HUES6 (cell line): ENCODE results near the gene XAB2.
A peak's percentile ranks its signal among the peaks of the same experiment; 100 is the strongest.

Experiments
- H3K27ac ChIP-seq: 2 replicates; pipeline ENCODE4 v1.7.0; 2013; ENCODE audit warnings: low read depth, mild to moderate bottlenecking, low read length, inconsistent platforms
- H3K27me3 ChIP-seq: 2 replicates; pipeline ENCODE4 v1.6.1; 2013; ENCODE audit warnings: low read length; ENCODE audit not compliant: control insufficient read depth, insufficient read depth
- H3K36me3 ChIP-seq: 2 replicates; pipeline ENCODE4 v1.6.1; 2013; ENCODE audit warnings: low read length; ENCODE audit not compliant: control insufficient read depth, insufficient read depth
- H3K4me1 ChIP-seq: 2 replicates; pipeline ENCODE4 v1.6.1; 2013; ENCODE audit warnings: low read length; ENCODE audit not compliant: control insufficient read depth, insufficient read depth
- H3K4me3 ChIP-seq: 2 replicates; pipeline ENCODE4 v1.5.1; 2013; ENCODE audit warnings: low read depth, low read length
- H3K9ac ChIP-seq: one replicate; pipeline ENCODE4 v1.6.1; 2013; ENCODE audit warnings: mild to moderate bottlenecking, low read length
- H3K9me3 ChIP-seq: 2 replicates; pipeline ENCODE4 v1.6.1; 2013; ENCODE audit warnings: low read depth, low read length; ENCODE audit not compliant: control insufficient read depth, insufficient read depth

XAB2 gene

GRCh38 chr19:7606289-7606688 is 23.1 kb downstream of the XAB2 start:
- Histone ChIP-seq H3K4me3 (no peak overlapping the region), H3K36me3 (peaks cover 11% of the 10 kb centered on the region), H3K27ac (no peak overlapping the region), H3K9me3 (no peaks in the 10 kb centered on the region), H3K4me1 (no peaks in the 10 kb centered on the region), H3K9ac (no peak overlapping the region), H3K27me3 (no peaks in the 10 kb centered on the region)

- no peak overlapping the region for H3K9ac ChIP-seq
- H3K27ac ChIP-seq = no peak overlapping the region
- peak overlapping the region; percentile 26; the same call in 1 of the 2 replicates for H3K4me3 ChIP-seq
Observed at GRCh38 chr19:7605490-7606222, 23.7 kb downstream of the XAB2 start.

DNA sequence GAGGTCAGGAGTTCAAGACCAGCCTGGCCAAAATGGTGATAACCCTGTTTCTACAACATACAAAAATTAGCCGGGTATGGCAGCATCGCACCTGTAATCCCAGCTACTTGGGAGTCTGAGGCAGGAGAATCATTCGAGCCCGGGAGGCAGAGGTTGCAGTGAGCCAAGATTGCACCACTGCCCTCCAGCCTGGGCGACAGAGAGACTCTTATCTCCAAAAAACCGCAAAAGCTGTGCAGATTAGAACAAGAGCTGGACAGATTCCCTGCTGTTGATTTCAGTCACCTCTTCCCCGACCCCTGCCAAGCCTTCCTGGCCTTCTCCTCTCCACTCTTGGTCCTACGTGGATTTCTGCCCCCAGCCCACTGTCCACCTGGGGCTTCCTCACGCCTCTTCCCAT is 25.4 kb downstream of the XAB2 start:
- no peaks in the 10 kb centered on the region for H3K4me1 ChIP-seq
- H3K4me3 ChIP-seq = no peak overlapping the region

More at GRCh38 chr19:7605490-7606222, 23.7 kb downstream of the XAB2 start:
- Histone ChIP-seq H3K27me3 (no peaks in the 10 kb centered on the region), H3K9me3 (no peaks in the 10 kb centered on the region), H3K36me3 (peaks cover 10% of the 10 kb centered on the region), H3K4me1 (no peaks in the 10 kb centered on the region)

GRCh38 chr19:7602935-7603497 is 26.3 kb downstream of the XAB2 start:
- Histone ChIP-seq H3K9ac (no peak overlapping the region), H3K4me3 (no peak overlapping the region), H3K36me3 (peaks cover 2% of the 10 kb centered on the region; the same call in 1 of the 2 replicates), H3K9me3 (no peaks in the 10 kb centered on the region), H3K4me1 (no peaks in the 10 kb centered on the region), H3K27me3 (peaks cover 7% of the 10 kb centered on the region; the same call in 1 of the 2 replicates), H3K27ac (no peak overlapping the region)

More for the DNA sequence above, 25.4 kb downstream of the XAB2 start:
- Histone ChIP-seq H3K9me3 (no peaks in the 10 kb centered on the region), H3K27ac (no peak overlapping the region), H3K9ac (no peak overlapping the region), H3K36me3 (peaks cover 5% of the 10 kb centered on the region; the same call in 1 of the 2 replicates), H3K27me3 (no peaks in the 10 kb centered on the region; the same call in 1 of the 2 replicates)

GRCh38 chr19:7602240-7602934 is 27.0 kb downstream of the XAB2 start:
- H3K27me3 ChIP-seq = peaks cover 13% of the 10 kb centered on the region; the same call in 1 of the 2 replicates
- H3K9ac ChIP-seq = no peak overlapping the region
- H3K4me1 ChIP-seq = peaks cover 5% of the 10 kb centered on the region; the same call in 1 of the 2 replicates
- no peak overlapping the region for H3K4me3 ChIP-seq
- no peaks in the 10 kb centered on the region for H3K9me3 ChIP-seq
- H3K36me3 ChIP-seq = no peaks in the 10 kb centered on the region
- H3K27ac ChIP-seq = no peak overlapping the region

DNA sequence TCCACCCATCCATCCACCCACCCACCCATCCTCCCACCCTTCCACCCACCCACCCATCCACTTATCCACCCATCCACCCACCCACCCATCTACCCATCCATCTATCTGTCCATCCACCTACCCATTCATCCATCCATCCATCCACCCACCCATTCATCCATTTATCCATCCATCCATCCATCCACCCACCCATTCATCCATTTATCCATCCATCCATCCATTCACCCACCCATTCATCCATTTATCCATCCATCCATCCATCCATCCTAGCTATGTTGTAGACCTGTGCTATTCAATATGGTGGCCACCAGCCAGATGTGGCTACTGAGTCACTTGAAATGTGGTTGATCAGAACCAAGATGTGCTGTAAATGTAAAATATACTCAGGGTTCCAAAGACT is 28.6 kb downstream of the XAB2 start:
- Histone ChIP-seq H3K27me3 (peaks cover 25% of the 10 kb centered on the region), H3K36me3 (no peaks in the 10 kb centered on the region), H3K9me3 (no peaks in the 10 kb centered on the region), H3K9ac (no peak overlapping the region), H3K27ac (no peak overlapping the region), H3K4me3 (no peak overlapping the region), H3K4me1 (peaks cover 10% of the 10 kb centered on the region; the same call in 1 of the 2 replicates)

GRCh38 chr19:7598180-7598579 is 31.2 kb downstream of the XAB2 start:
- peaks cover 40% of the 10 kb centered on the region for H3K27me3 ChIP-seq
- no peak overlapping the region for H3K9ac ChIP-seq
- H3K36me3 ChIP-seq = no peaks in the 10 kb centered on the region
- no peaks in the 10 kb centered on the region for H3K9me3 ChIP-seq
- no peak overlapping the region for H3K27ac ChIP-seq
- peaks cover 10% of the 10 kb centered on the region; the same call in 1 of the 2 replicates for H3K4me1 ChIP-seq
- H3K4me3 ChIP-seq = no peak overlapping the region

DNA sequence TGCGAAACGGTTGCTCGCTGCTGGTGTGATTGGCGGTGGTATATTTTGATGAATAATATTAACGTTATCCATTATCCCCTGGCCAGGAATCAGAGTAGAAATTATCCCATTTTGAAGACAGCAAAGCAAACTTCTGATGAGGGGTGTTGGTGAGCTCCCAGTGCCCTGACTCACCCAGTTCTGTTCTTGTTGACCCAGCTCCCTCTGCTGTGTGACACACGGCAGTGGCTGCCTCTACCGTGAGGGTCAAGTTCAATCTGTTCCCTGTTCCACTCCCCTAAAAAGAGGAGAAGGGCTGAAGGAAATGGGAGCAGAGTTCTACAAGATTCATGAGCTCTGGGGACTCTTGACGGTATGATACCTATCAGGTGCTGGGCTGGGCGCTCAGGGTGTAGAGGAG is 31.7 kb downstream of the XAB2 start:
- H3K4me1 ChIP-seq = peaks cover 10% of the 10 kb centered on the region; the same call in 1 of the 2 replicates
- H3K27ac ChIP-seq = no peak overlapping the region
- H3K36me3 ChIP-seq = no peaks in the 10 kb centered on the region
- H3K9me3 ChIP-seq = no peaks in the 10 kb centered on the region
- H3K4me3 ChIP-seq = no peak overlapping the region
- no peak overlapping the region for H3K9ac ChIP-seq
- H3K27me3 ChIP-seq = peaks cover 40% of the 10 kb centered on the region

GRCh38 chr19:7596211-7596937 is 33.0 kb downstream of the XAB2 start:
- Histone ChIP-seq H3K4me1 (peaks cover 10% of the 10 kb centered on the region; the same call in 1 of the 2 replicates), H3K27ac (no peak overlapping the region), H3K9me3 (no peaks in the 10 kb centered on the region), H3K36me3 (no peaks in the 10 kb centered on the region), H3K27me3 (peaks cover 40% of the 10 kb centered on the region), H3K4me3 (peak overlapping the region; percentile 68), H3K9ac (peak overlapping the region; percentile 55)

GRCh38 chr19:7595466-7596133 is 33.7 kb downstream of the XAB2 start, which contains the start of gene CAMSAP3:
CAMSAP3 (plus strand) TSS chr19:7595863; CDS start chr19:7596003, 140 bp downstream.
- peaks cover 10% of the 10 kb centered on the region; the same call in 1 of the 2 replicates for H3K4me1 ChIP-seq
- peak within 1 kb of the TSS; percentile 68 for H3K4me3 ChIP-seq
- peak within 1 kb of the TSS; percentile 55 for H3K9ac ChIP-seq

More at GRCh38 chr19:7595466-7596133, 33.7 kb downstream of the XAB2 start, which contains the start of gene CAMSAP3:
- Histone ChIP-seq H3K27me3 (peaks cover 40% of the 10 kb centered on the region), H3K27ac (no peak within 1 kb of the TSS), H3K9me3 (no peaks in the 10 kb centered on the region), H3K36me3 (no peaks in the 10 kb centered on the region)
